ENCODE results near the gene GGTLC2. TPM values are rescaled to one million over a fixed set of nuclear protein-coding genes. Genes with fewer than 3 reads are reported as not detected.

GGTLC2 gene
- total RNA-seq, 1 experiment from 2014 or later, result not detected

DNA sequence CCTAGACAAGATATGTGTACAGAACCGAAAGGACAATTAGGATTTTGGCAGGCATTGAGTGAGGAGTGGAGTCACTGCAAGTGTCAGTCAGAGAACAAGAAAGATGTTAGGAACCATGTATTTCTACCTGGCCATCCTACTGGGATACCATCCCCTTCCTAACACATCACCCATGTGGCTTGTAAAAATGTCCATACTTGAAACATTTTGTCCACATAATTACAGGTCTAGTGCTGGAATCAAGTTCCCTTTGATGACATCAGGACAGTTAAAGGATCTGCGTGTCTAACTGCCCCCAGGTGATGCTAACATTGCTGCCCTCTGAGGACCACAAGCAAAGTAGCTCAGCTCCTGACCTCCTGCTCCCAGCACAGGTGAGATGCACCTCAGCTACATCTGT, 31.9 kb upstream of the GGTLC2 start:
- ChIA-PET POLR2A (ENCODE audit: low non-redundant PET) (no interaction called here), CTCF (no interaction called here)
- H3K4me3 ChIP-seq (ENCODE audit: low read depth, low read length, poor library complexity, severe bottlenecking), result no peak overlapping the region
- no peaks in the 10 kb centered on the region for H3K36me3 ChIP-seq (ENCODE audit: insufficient read depth, low read length, poor library complexity, severe bottlenecking)
- intact Hi-C loops (cut with micrococcal nuclease; ENCODE audit: unreplicated experiment), result no loop called here
- H3K27ac ChIP-seq (ENCODE audit: low read depth, low read length, poor library complexity, severe bottlenecking), result no peak overlapping the region
- BruUV-seq (replicated peaks), result no TSS peak
- no peaks in the 10 kb centered on the region for H3K4me1 ChIP-seq (ENCODE audit: insufficient read depth, low read length, poor library complexity, severe bottlenecking)
- peaks cover 12% of the 10 kb centered on the region for H3K27me3 ChIP-seq (replicated peaks; ENCODE audit: insufficient read depth, low read depth, low read length, poor library complexity)
- DNase-seq (ENCODE audit: low spot score), result no peak
- no peaks in the 10 kb centered on the region for H3K9me3 ChIP-seq (ENCODE audit: low read depth, low read length, poor library complexity, severe bottlenecking)
- TF ChIP-seq EZH2 (IDR thresholded peaks at IDR 0.05; ENCODE audit: borderline replicate concordance, low read depth, low read length, poor library complexity, severe bottlenecking) (no peak), CTCF (conservative IDR thresholded peaks at IDR 0.05; ENCODE audit: low read depth, low read length) (no peak)

DNA sequence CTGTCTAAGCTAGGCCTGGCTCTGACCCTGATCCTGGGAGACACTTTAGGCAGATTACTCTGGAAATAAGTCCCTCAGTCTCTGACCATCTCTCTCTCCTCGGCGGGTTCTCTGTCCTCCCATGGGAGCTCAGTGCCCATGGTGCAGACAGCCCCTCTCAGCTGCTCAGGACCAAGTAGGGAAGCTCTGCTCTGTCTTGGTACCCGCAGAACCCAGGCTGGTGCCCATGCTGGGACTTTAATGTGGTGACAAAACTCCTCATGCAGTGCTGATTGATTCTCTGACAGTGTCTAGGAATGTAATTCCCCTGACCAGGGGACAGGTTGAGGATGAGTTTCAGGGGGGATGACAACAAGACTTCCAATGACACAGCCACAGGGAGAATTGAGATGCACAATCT, 30.3 kb upstream of the GGTLC2 start:
- no peak for DNase-seq (ENCODE audit: low spot score)
- no peaks in the 10 kb centered on the region for H3K4me1 ChIP-seq (ENCODE audit: insufficient read depth, low read length, poor library complexity, severe bottlenecking)
- H3K27me3 ChIP-seq (replicated peaks; ENCODE audit: insufficient read depth, low read depth, low read length, poor library complexity), result peaks cover 16% of the 10 kb centered on the region
- POLR2A ChIA-PET (ENCODE audit: low non-redundant PET), result no interaction called here
- CTCF ChIA-PET, result no interaction called here
- no peak overlapping the region for H3K4me3 ChIP-seq (ENCODE audit: low read depth, low read length, poor library complexity, severe bottlenecking)
- no peak for TF ChIP-seq CTCF (conservative IDR thresholded peaks at IDR 0.05; ENCODE audit: low read depth, low read length)
- no peak for TF ChIP-seq EZH2 (IDR thresholded peaks at IDR 0.05; ENCODE audit: borderline replicate concordance, low read depth, low read length, poor library complexity, severe bottlenecking)
- BruUV-seq (replicated peaks), result no TSS peak
- no peaks in the 10 kb centered on the region for H3K36me3 ChIP-seq (ENCODE audit: insufficient read depth, low read length, poor library complexity, severe bottlenecking)
- H3K9me3 ChIP-seq (ENCODE audit: low read depth, low read length, poor library complexity, severe bottlenecking), result no peaks in the 10 kb centered on the region
- no peak overlapping the region for H3K27ac ChIP-seq (ENCODE audit: low read depth, low read length, poor library complexity, severe bottlenecking)
- intact Hi-C loops (cut with micrococcal nuclease; ENCODE audit: unreplicated experiment), result no loop called here

GRCh38 chr22:22616636-22617035, 27.8 kb upstream of the GGTLC2 start:
- POLR2A ChIA-PET (ENCODE audit: low non-redundant PET), result no interaction called here
- intact Hi-C loops (cut with micrococcal nuclease; ENCODE audit: unreplicated experiment), result no loop called here
- DNase-seq (ENCODE audit: low spot score), result no peak
- CTCF ChIA-PET, result interaction anchor here (0.5 to 1.0 kb wide), 2 partner anchors 10 to 40 kb away, joined by 3 to 4 read pairs; no protein-coding TSS in a partner anchor
- Histone ChIP-seq H3K36me3 (ENCODE audit: insufficient read depth, low read length, poor library complexity, severe bottlenecking) (no peaks in the 10 kb centered on the region), H3K4me3 (ENCODE audit: low read depth, low read length, poor library complexity, severe bottlenecking) (no peak overlapping the region), H3K4me1 (ENCODE audit: insufficient read depth, low read length, poor library complexity, severe bottlenecking) (no peaks in the 10 kb centered on the region), H3K27ac (ENCODE audit: low read depth, low read length, poor library complexity, severe bottlenecking) (no peak overlapping the region), H3K27me3 (replicated peaks; ENCODE audit: insufficient read depth, low read depth, low read length, poor library complexity) (peaks cover 16% of the 10 kb centered on the region), H3K9me3 (ENCODE audit: low read depth, low read length, poor library complexity, severe bottlenecking) (no peaks in the 10 kb centered on the region)
- no TSS peak for BruUV-seq (replicated peaks)
- TF ChIP-seq CTCF (conservative IDR thresholded peaks at IDR 0.05; ENCODE audit: low read depth, low read length) (no peak), EZH2 (IDR thresholded peaks at IDR 0.05; ENCODE audit: borderline replicate concordance, low read depth, low read length, poor library complexity, severe bottlenecking) (no peak)

Measured in A673 (cell line).